GM12864 (cell line): Measurements from ENCODE around the gene ENTHD1.

ENCODE experiments used
- DNase-seq: peaks from one replicate; pipeline ENCODE4 v3.0.0-alpha.2; 2011; ENCODE audit warnings: low read depth
- H3K4me3 ChIP-seq: 2 replicates; pipeline ENCODE4 v1.5.1; 2011; ENCODE audit warnings: mild to moderate bottlenecking, low read depth, low read length, control low read depth
- TF ChIP-seq, protein P1 (sequence below): IDR thresholded peaks from 2 replicates; pipeline ENCODE4 v1.5.1; 2011; ENCODE audit warnings: low read depth, mild to moderate bottlenecking, moderate library complexity, low read length, control low read depth, inconsistent platforms; ENCODE audit errors: missing control alignments

ENTHD1 gene

DNA sequence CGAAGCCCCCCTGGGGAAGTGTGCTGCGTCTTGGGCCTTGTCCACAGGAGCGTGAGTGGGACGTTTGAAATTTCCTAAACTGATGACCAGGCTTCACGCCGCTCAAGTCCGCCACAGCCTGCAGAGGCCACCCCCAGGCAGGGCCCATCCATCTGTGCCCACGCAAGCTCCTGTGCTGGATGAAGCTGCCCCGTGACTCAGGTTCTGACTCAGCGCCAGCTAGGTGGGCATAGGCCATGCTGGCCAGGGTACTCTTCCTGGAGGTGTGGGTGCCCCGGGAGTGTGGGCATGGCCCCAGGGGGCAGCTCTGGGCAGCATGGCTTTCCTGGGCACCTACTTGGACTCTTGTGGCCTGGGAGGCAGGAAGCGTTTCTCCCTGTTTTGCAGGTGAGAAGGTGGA is 188.2 kb downstream of the ENTHD1 start:
- no peak overlapping the region for H3K4me3 ChIP-seq
- TF ChIP-seq, protein P1, sequence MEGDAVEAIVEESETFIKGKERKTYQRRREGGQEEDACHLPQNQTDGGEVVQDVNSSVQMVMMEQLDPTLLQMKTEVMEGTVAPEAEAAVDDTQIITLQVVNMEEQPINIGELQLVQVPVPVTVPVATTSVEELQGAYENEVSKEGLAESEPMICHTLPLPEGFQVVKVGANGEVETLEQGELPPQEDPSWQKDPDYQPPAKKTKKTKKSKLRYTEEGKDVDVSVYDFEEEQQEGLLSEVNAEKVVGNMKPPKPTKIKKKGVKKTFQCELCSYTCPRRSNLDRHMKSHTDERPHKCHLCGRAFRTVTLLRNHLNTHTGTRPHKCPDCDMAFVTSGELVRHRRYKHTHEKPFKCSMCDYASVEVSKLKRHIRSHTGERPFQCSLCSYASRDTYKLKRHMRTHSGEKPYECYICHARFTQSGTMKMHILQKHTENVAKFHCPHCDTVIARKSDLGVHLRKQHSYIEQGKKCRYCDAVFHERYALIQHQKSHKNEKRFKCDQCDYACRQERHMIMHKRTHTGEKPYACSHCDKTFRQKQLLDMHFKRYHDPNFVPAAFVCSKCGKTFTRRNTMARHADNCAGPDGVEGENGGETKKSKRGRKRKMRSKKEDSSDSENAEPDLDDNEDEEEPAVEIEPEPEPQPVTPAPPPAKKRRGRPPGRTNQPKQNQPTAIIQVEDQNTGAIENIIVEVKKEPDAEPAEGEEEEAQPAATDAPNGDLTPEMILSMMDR, result no peak
- no peak for DNase-seq

DNA sequence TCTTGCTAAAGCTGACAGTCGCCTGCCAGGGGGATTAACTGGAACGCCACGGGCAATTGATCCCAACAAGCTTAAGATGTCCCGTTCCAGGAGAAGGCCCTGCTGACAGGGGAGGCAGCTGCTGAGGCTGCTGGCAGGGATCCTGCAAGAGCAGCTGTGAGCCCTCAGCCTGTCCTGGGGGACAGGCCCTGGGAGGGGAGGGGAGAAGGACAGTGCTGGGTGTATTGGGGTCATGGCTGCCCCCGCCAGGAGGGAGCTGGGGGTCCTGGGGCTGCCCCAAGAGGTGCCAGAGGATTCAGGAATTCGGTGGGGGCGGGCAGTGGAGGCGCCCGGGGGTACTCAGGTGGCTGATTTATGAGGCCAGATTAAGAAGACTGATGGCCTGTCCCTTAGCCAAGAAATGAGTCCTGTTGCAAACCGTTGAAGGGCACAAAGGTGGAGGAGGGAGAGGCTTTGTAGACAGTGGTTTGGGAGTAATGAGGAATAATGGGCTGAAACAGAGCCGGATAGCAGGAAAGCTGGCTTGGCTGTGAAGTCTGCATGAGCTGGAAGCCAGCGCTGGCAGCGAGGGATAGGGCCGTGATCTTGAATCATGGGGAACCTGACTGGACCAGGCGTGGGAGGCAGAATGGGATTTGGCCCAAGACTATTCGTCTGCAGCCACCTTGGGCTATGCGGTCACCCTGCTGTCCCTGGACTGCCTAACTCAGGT is 189.5 kb downstream of the ENTHD1 start:
- no peak for DNase-seq
- TF ChIP-seq, protein P1, result no peak
- no peak overlapping the region for H3K4me3 ChIP-seq

DNA sequence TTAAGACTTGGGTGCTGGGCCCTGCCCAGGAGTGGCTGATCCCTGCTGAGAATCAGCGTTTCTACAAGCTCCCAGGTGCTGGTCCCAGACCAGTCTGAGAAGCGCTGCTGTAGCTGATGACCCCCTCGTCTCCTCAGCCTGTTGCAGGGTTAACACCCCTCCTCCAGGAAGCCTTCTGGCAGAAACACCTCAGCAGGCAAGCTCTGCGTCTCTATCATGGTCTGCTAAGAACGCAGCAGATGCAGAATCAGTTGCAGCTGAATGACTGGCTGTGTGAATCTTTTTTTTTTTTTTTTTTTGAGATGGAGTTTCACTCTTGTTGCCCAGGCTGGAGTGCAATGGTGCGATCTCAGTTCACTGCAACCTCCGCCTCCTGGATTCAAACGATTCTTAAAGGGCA is 190.5 kb downstream of the ENTHD1 start:
- TF ChIP-seq, protein P1, result no peak
- DNase-seq, result no peak
- H3K4me3 ChIP-seq, result no peak overlapping the region

DNA sequence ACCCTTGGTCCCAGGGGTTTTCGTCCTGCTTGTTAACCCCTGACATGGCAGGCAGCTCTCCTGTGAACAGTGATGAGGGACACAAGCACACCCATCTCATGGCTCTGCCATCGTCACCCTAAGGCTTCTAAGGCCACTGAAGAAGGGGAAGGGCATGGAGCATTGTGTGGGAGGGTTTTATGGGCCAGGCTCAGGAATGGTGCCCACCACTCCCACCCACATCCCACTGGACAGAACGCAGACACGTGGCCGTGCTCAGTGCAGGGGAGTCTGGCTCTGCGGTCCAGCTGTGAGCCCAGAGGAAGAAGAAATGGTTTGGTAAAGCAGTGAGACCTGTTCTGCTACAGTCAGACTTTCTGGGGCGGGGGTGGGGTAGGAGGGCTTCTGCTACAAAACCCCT is 193.0 kb downstream of the ENTHD1 start:
- H3K4me3 ChIP-seq, result no peak overlapping the region
- no peak for DNase-seq
- TF ChIP-seq, protein P1, result no peak

DNA sequence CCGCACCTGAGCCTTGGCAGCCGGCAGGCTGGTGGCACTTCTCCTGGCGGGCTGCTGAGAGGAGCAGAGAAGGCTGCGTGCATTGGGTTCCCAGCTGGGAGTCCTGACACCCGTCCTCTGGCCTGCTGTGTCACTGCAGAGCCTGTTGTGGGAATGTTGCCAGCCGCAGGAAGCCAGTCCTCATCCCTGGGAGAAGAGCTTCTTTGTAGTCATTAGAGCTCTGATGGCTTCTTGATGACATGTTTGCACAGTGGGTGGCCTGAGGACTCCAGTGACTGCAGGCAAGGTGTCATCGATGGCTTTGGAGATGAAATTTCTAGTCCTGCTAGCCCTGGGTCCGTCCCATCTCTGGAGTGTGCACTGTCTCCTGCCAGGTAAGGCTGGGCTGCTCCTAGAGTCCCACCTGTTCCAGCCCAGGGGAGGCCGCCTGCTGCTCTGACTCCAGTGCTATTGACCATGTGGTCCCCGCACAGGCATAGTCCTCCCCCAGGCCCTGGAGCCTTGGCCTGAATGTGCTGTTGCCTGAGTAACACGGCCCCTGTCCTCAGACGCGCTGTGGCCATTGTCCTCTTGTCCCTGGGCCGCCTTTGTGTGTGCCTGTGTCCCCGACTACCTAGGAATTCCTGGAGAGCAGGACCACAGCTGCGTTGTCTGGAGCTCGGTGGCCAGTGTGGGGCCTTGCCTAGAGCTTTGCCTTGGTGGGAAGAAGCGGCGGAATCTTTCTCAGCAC is 193.8 kb downstream of the ENTHD1 start:
- no peak overlapping the region for H3K4me3 ChIP-seq
- TF ChIP-seq, protein P1, result no peak
- DNase-seq, result no peak

DNA sequence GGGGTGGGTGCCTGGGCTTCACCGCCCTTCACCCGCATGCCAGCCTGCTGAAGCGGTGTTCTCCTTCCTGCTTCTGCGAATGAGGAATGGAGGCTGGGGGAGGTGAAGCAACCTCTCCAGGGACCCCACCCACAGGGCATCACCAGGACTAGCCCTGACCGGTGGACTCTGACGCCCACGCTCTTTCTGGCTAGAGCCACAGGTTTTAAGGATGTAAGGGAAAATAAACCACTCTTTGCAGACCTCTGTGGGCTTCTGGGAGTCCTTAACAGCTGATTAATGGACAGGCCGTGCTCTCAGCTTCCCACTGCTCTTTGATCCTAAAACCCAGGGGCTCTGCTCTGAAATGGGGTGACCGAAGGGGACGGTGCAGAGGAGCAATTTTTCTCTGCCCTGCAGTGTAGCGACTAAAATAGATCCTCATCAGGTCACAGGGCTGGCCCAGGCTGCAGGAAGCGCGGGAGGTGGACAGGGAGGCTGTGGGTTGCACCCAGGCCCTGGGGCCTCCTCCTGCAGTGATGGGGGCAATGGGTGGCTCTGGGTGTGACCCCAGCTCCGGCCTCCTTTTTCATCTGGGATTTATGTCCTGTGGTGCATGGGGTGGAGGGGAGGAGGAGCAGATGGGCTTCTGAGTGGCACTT is 195.7 kb downstream of the ENTHD1 start:
- TF ChIP-seq, protein P1, result no peak
- H3K4me3 ChIP-seq, result no peak overlapping the region
- no peak for DNase-seq
